Caco-2 (cell line): ENCODE measurements around the gene LRG1. TPM values are rescaled to one million over a fixed set of nuclear protein-coding genes. Genes with fewer than 3 reads are reported as not detected.

Experiments
- BruUV-seq: library from RNA; stranded (reverse); fragments of 400-500 nt; replicated peaks from 2 replicates; lab custom pipeline; 2021; lab: Mats Ljungman, UMichigan
- CTCF ChIA-PET: fragments of 300-600 bp; sonication (Branson Sonifier 250); formaldehyde crosslinking; loops from one replicate; lab custom pipeline; 2022; ENCODE audit warnings: antibody characterized with exemption; lab: Charles Lee
- POLR2A ChIA-PET: fragments of 300-600 bp; sonication (Branson Sonifier 250); formaldehyde crosslinking; loops from one replicate; lab custom pipeline; 2022; ENCODE audit warnings: antibody characterized with exemption; lab: Charles Lee
- DNase-seq, 2 experiments: peaks; one replicate each; pipeline versions ENCODE4 v3.0.0 to v3.0.0-alpha.2; 2020 to 2022
- H3K27me3 ChIP-seq: replicated peaks from 2 replicates; pipeline ENCODE4 v1.6.0; 2011; ENCODE audit warnings: low read length; ENCODE audit not compliant: control insufficient read depth, insufficient read depth
- H3K36me3 ChIP-seq: 2 replicates; pipeline ENCODE4 v1.5.1; 2011; ENCODE audit warnings: low read length; ENCODE audit not compliant: control insufficient read depth, insufficient read depth
- H3K4me1 ChIP-seq: fragments of 250-450 bp; sonication (Bioruptor Pico); 2 replicates; pipeline ENCODE4 v1.5.1; 2020; ENCODE audit warnings: mild to moderate bottlenecking
- H3K4me3 ChIP-seq: 2 replicates; pipeline ENCODE4 v1.5.1; 2011; ENCODE audit warnings: low read depth, mild to moderate bottlenecking, control low read depth, low read length
- H3K9me3 ChIP-seq: fragments of 250-450 bp; sonication (Bioruptor Pico); 2 replicates; pipeline ENCODE4 v1.5.1; 2020; ENCODE audit warnings: mild to moderate bottlenecking, moderate library complexity
- H3K27ac Mint-ChIP-seq: one replicate; pipeline ENCODE4 v1.8.0; 2022; ENCODE audit warnings: mixed read lengths; ENCODE audit not compliant: unreplicated experiment
- H3K27me3 Mint-ChIP-seq: one replicate; pipeline ENCODE4 v1.8.0; 2022; ENCODE audit warnings: mixed read lengths; ENCODE audit not compliant: insufficient read depth, unreplicated experiment
- H3K36me3 Mint-ChIP-seq: one replicate; pipeline ENCODE4 v1.8.0; 2022; ENCODE audit warnings: mild to moderate bottlenecking, mixed read lengths; ENCODE audit not compliant: insufficient read depth, unreplicated experiment
- H3K4me1 Mint-ChIP-seq: one replicate; pipeline ENCODE4 v1.8.0; 2022; ENCODE audit warnings: low read depth, mixed read lengths; ENCODE audit not compliant: unreplicated experiment
- H3K4me3 Mint-ChIP-seq: one replicate; pipeline ENCODE4 v1.8.0; 2022; ENCODE audit warnings: mild to moderate bottlenecking, moderate library complexity, mixed read lengths; ENCODE audit not compliant: unreplicated experiment
- H3K9me3 Mint-ChIP-seq: one replicate; pipeline ENCODE4 v1.8.0; 2022; ENCODE audit warnings: mixed read lengths; ENCODE audit not compliant: unreplicated experiment
- CTCF ChIP-seq, 2 experiments: fragments of 200-600 bp in 1 of 2; IDR thresholded peaks; 1 replicate in 1 of 2; 2 replicates in 1 of 2; pipeline versions ENCODE4 v1.5.1 to v1.8.0; 2011 to 2022; ENCODE audit warnings: antibody characterized with exemption in 1 of 2, control low read depth in 1 of 2, inconsistent platforms in 1 of 2, low read depth in 1 of 2, low read length in 1 of 2, mild to moderate bottlenecking in 1 of 2, moderate library complexity in 1 of 2; ENCODE audit not compliant: insufficient read depth in 1 of 2, severe bottlenecking in 1 of 2, unreplicated experiment in 1 of 2
- intact Hi-C: fragments of 100-400 bp; cut with micrococcal nuclease; formaldehyde crosslinking; loops from one replicate; pipeline ENCODE4 v1.10.0; 2022; ENCODE audit not compliant: unreplicated experiment
- total RNA-seq: library from RNA; stranded (reverse); gene quantifications from 2 replicates; pipeline ENCODE4 v1.2.3, GENCODE V29; 2022

Gene LRG1
- total RNA-seq, 1 experiment from 2014 or later = 0.61 TPM

- Mint-ChIP-seq H3K9me3 (peaks cover 11% of the 10 kb centered on the region), H3K4me1 (peaks cover 7% of the 10 kb centered on the region), H3K4me3 (no peak overlapping the region), H3K36me3 (peaks cover 5% of the 10 kb centered on the region), H3K27ac (no peak overlapping the region), H3K27me3 (peaks cover 4% of the 10 kb centered on the region)
- Histone ChIP-seq H3K36me3 (no peaks in the 10 kb centered on the region), H3K4me1 (peaks cover 11% of the 10 kb centered on the region; the same call in 1 of the 2 replicates), H3K4me3 (no peak overlapping the region), H3K27me3 (no peaks in the 10 kb centered on the region), H3K9me3 (no peaks in the 10 kb centered on the region)
- POLR2A ChIA-PET = no interaction called here
- CTCF ChIA-PET = no interaction called here
- no peak for DNase-seq
- intact Hi-C loops = no loop called here
- TF ChIP-seq CTCF (IDR thresholded peaks at IDR 0.05; ENCODE audit: insufficient read depth in 1 of 2, low read depth in 1 of 2, low read length in 1 of 2, severe bottlenecking in 1 of 2, unreplicated experiment in 1 of 2) = no peak
- BruUV-seq = no TSS peak
These were observed 13.9 kb upstream of the LRG1 start for GRCh38 chr19:4553775-4554174.

GRCh38 chr19:4553092-4553695 lies 13.4 kb upstream of the LRG1 start:
- peaks cover 4% of the 10 kb centered on the region for H3K27me3 Mint-ChIP-seq
- Histone ChIP-seq H3K36me3 (no peaks in the 10 kb centered on the region), H3K27me3 (no peaks in the 10 kb centered on the region), H3K9me3 (no peaks in the 10 kb centered on the region), H3K4me3 (no peak overlapping the region), H3K4me1 (peaks cover 9% of the 10 kb centered on the region; the same call in 1 of the 2 replicates)
- no peak overlapping the region for H3K4me3 Mint-ChIP-seq
- peaks cover 5% of the 10 kb centered on the region for H3K36me3 Mint-ChIP-seq
- DNase-seq = no peak
- intact Hi-C loops = no loop called here
- peaks cover 11% of the 10 kb centered on the region for H3K9me3 Mint-ChIP-seq
- no TSS peak for BruUV-seq
- ChIA-PET POLR2A (no interaction called here), CTCF (no interaction called here)
- H3K27ac Mint-ChIP-seq = no peak overlapping the region
- peaks cover 7% of the 10 kb centered on the region for H3K4me1 Mint-ChIP-seq
- no peak for TF ChIP-seq CTCF (IDR thresholded peaks at IDR 0.05; ENCODE audit: insufficient read depth in 1 of 2, low read depth in 1 of 2, low read length in 1 of 2, severe bottlenecking in 1 of 2, unreplicated experiment in 1 of 2)

- no peak for TF ChIP-seq CTCF (IDR thresholded peaks at IDR 0.05; ENCODE audit: insufficient read depth in 1 of 2, low read depth in 1 of 2, low read length in 1 of 2, severe bottlenecking in 1 of 2, unreplicated experiment in 1 of 2)
- Histone ChIP-seq H3K4me1 (0 out of 2 replicates have a peak, but pooled peaks cover 5% of the 10 kb centered on the region), H3K4me3 (no peak overlapping the region), H3K36me3 (no peaks in the 10 kb centered on the region), H3K9me3 (no peaks in the 10 kb centered on the region), H3K27me3 (no peaks in the 10 kb centered on the region)
- no peak for DNase-seq
- peaks cover 3% of the 10 kb centered on the region for H3K4me1 Mint-ChIP-seq
- peaks cover 4% of the 10 kb centered on the region for H3K27me3 Mint-ChIP-seq
- intact Hi-C loops = no loop called here
- POLR2A ChIA-PET = no interaction called here
- peaks cover 5% of the 10 kb centered on the region for H3K36me3 Mint-ChIP-seq
- H3K27ac Mint-ChIP-seq = no peak overlapping the region
- H3K4me3 Mint-ChIP-seq = no peak overlapping the region
- BruUV-seq = no TSS peak
- peaks cover 11% of the 10 kb centered on the region for H3K9me3 Mint-ChIP-seq
- CTCF ChIA-PET = no interaction called here
These were observed 12.6 kb upstream of the LRG1 start for GRCh38 chr19:4552525-4552819.
